HCT116 (cell line): ENCODE data around the gene IFT57.

ENCODE experiments used
- POLR2A ChIP-seq: IDR thresholded peaks from 2 replicates; pipeline ENCODE4 v1.7.0; 2011; ENCODE audit warnings: borderline replicate concordance; ENCODE audit not compliant: insufficient read depth, insufficient read length; ENCODE audit errors: extremely low read depth
- RAD21 ChIP-seq: IDR thresholded peaks from 2 replicates; pipeline ENCODE4 v1.6.1; 2012; ENCODE audit warnings: low read depth, mild to moderate bottlenecking
- TF ChIP-seq, protein P1 (sequence below), 3 experiments: fragments of 200-600 bp in 1 of 3; sonication (generic) in 1 of 3; IDR thresholded peaks in 2 of 3; conservative IDR thresholded peaks in 1 of 3; 2 replicates each; pipeline ENCODE4 v1.5.1; 2012 to 2017; ENCODE audit warnings: low read depth in 2 of 3, low read length in 2 of 3, antibody characterized with exemption in 1 of 3, borderline replicate concordance in 1 of 3, control low read depth in 1 of 3, mild to moderate bottlenecking in 1 of 3, mixed read lengths in 1 of 3, mixed run types in 1 of 3, moderate library complexity in 1 of 3; ENCODE audit not compliant: insufficient read depth in 1 of 3

GRCh38 chr3:108159865-108160264, 62.4 kb downstream of the IFT57 start:
- TF ChIP-seq, protein P1, sequence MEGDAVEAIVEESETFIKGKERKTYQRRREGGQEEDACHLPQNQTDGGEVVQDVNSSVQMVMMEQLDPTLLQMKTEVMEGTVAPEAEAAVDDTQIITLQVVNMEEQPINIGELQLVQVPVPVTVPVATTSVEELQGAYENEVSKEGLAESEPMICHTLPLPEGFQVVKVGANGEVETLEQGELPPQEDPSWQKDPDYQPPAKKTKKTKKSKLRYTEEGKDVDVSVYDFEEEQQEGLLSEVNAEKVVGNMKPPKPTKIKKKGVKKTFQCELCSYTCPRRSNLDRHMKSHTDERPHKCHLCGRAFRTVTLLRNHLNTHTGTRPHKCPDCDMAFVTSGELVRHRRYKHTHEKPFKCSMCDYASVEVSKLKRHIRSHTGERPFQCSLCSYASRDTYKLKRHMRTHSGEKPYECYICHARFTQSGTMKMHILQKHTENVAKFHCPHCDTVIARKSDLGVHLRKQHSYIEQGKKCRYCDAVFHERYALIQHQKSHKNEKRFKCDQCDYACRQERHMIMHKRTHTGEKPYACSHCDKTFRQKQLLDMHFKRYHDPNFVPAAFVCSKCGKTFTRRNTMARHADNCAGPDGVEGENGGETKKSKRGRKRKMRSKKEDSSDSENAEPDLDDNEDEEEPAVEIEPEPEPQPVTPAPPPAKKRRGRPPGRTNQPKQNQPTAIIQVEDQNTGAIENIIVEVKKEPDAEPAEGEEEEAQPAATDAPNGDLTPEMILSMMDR (IDR thresholded peaks at IDR 0.05 in 2 of 3, conservative IDR thresholded peaks at IDR 0.05 in 1 of 3; ENCODE audit: borderline replicate concordance in 1 of 3, insufficient read depth in 1 of 3, low read depth in 2 of 3, low read length in 2 of 3), result no peak
- no peak for TF ChIP-seq RAD21
- TF ChIP-seq POLR2A, result no peak
